Smooth muscle cell of the umbilical artery (primary cell): ENCODE data around the gene CPXM2. TPM values are rescaled to one million over a fixed set of nuclear protein-coding genes. Genes with fewer than 3 reads are reported as not detected.

Experiments
- total RNA-seq: library from RNA; depleted of rRNA; stranded (reverse); fragments of >200 nt; gene quantifications from 2 replicates; pipeline ENCODE4 v1.2.3, GENCODE V29; 2014

CPXM2 gene
- total RNA-seq: 3.6 and 6.8 TPM in 2 replicates

GRCh38 chr10:123891144-123892071 is at the start of gene CPXM2:
Gene CPXM2, minus strand, starts transcription at chr10:123891807. Its CDS starts 148 bp downstream, at chr10:123891659.

Other genes with a start within 250 kb of the CPXM2 start
- gene GPR26, start 225.5 kb downstream of the CPXM2 start, total RNA-seq: not detected in 2 replicates
- gene CHST15, start 201.8 kb upstream of the CPXM2 start, total RNA-seq: 0.30 and 0.46 TPM in 2 replicates